Activated T-helper 2 cell treated with anti-CD3 and anti-CD28 coated beads, Interferon-gamma antibody, Interleukin-2, Interleukin-4, amounts not matched to agents 10 μg/mL and 5 μg/mL and 100 μg/mL, durations not matched to agents 14 hours and 24 hours and 36 hours (primary cell): ENCODE measurements around the gene ZNF263. TPM values are rescaled to one million over a fixed set of nuclear protein-coding genes. Genes with fewer than 3 reads are reported as not detected.

Experiments used
- DNase-seq: peaks from one replicate; pipeline ENCODE4 v3.0.0; 2021; ENCODE audit warnings: low spot score
- H3K27ac Mint-ChIP-seq: one replicate; pipeline ENCODE4 v1.8.0; 2021; ENCODE audit warnings: mixed read lengths
- H3K27me3 Mint-ChIP-seq: one replicate; pipeline ENCODE4 v1.8.0; 2021; ENCODE audit warnings: low read depth, mixed read lengths
- H3K36me3 Mint-ChIP-seq: one replicate; pipeline ENCODE4 v1.8.0; 2021; ENCODE audit warnings: low read depth, mixed read lengths
- H3K4me1 Mint-ChIP-seq: one replicate; pipeline ENCODE4 v1.8.0; 2021; ENCODE audit warnings: low read depth, mixed read lengths
- H3K4me3 Mint-ChIP-seq: one replicate; pipeline ENCODE4 v1.8.0; 2021; ENCODE audit warnings: low read depth, mild to moderate bottlenecking, moderate library complexity, mixed read lengths
- H3K9me3 Mint-ChIP-seq: one replicate; pipeline ENCODE4 v1.8.0; 2021; ENCODE audit warnings: mixed read lengths
- intact Hi-C: fragments of 100-400 bp; cut with micrococcal nuclease; formaldehyde crosslinking; loops from one replicate; pipeline ENCODE4 v1.15.1; 2023
- total RNA-seq: library from RNA; stranded (reverse); gene quantifications from 2 replicates; pipeline ENCODE4 v1.2.3, GENCODE V29; 2022

Gene ZNF263
- total RNA-seq, 1 donor from 2014 or later, result 26.6 TPM

DNA sequence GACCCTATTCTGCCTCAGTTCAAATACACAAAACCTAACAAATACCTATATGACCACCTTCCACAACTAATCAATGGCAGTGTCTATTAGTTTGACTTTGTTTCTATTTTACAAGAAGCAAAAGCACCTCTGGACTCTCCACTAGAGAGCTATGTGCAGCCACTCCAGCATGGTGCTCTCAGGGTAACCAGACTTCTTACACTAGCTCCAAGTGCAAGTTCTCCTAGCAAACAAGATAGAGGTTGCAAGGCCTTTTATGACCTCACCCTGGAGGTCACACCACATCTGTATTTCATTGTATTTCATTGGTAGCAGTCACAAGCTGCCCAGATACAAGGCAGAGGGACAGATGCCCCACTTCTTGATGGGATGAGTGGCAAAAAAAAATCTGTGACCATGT, 8.3 kb upstream of the ZNF263 start:
- no peak overlapping the region for H3K27ac Mint-ChIP-seq
- no peak overlapping the region for H3K4me3 Mint-ChIP-seq
- H3K27me3 Mint-ChIP-seq, result peaks cover 15% of the 10 kb centered on the region
- no peak for DNase-seq
- no peaks in the 10 kb centered on the region for H3K36me3 Mint-ChIP-seq
- H3K9me3 Mint-ChIP-seq, result peaks cover 5% of the 10 kb centered on the region
- no peaks in the 10 kb centered on the region for H3K4me1 Mint-ChIP-seq
- intact Hi-C loops, result no loop called here

DNA sequence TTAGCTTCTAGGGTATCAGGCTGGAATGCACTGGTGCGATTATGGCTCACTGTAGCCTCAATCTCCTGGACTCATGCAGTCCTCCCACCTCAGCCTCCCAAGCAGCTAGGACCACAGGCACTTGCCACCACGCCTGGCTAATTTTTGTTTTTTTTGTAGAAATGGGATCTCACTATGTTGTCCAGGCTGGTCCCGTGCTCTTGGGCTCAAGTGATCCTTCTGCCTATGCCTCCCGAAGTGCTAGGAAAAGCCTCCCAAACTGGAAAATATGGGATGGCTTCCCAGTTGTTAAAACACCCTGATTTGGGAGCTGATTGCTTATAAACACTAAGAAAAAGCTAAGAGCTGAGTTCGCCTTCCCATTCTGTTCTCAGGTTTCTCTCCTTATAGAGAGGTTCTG, 6.6 kb upstream of the ZNF263 start:
- no peak overlapping the region for H3K27ac Mint-ChIP-seq
- H3K4me3 Mint-ChIP-seq, result no peak overlapping the region

GRCh38 chr16:3281222-3281820, 2.0 kb upstream of the ZNF263 start:
- no peak for DNase-seq
- H3K36me3 Mint-ChIP-seq, result peaks cover 30% of the 10 kb centered on the region
- peak overlapping the region; percentile 98 for H3K4me3 Mint-ChIP-seq
- intact Hi-C loops, result loop anchor here (5.0 kb wide), 4 partner anchors 99 to 221 kb away; partner anchors contain the start of gene CLUAP1
- peaks cover 16% of the 10 kb centered on the region for H3K4me1 Mint-ChIP-seq
- no peak overlapping the region for H3K27ac Mint-ChIP-seq
- H3K9me3 Mint-ChIP-seq, result peaks cover 19% of the 10 kb centered on the region
- peaks cover 11% of the 10 kb centered on the region for H3K27me3 Mint-ChIP-seq

More for the DNA sequence above, 6.6 kb upstream of the ZNF263 start:
- Mint-ChIP-seq H3K4me1 (no peaks in the 10 kb centered on the region), H3K36me3 (no peaks in the 10 kb centered on the region), H3K27me3 (peaks cover 15% of the 10 kb centered on the region), H3K9me3 (peaks cover 5% of the 10 kb centered on the region)
- intact Hi-C loops, result no loop called here
- DNase-seq, result no peak

DNA sequence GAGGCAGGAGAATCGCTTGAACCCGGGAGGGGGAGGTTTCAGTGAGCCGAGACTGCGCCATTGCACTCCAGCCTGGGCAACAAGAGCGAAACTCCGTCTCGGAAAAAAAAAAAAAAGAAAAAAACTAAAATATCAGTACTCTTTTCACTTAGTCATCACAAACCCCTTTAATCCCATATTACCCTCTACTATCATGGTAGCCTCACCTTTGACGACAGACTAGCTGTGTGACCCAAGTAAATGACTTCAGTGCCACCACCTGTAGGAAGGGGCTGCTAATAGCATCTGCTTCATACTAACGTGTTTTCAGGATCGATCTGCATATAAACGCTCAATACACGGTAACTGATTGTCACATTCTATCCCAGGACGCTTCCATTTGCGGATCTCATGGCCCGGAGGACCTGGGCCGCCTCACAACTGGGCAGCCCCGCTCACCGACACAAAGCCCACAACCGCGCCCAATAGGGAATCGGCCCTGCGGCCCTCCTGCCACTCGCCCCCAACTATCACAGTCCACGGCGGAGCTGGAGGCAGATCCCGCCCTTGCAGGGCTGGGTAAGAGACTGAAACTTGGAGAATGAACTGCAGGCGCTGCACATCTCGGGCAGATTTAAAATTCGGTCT, 1.1 kb upstream of the ZNF263 start:
- DNase-seq, result no peak
- H3K36me3 Mint-ChIP-seq, result peaks cover 38% of the 10 kb centered on the region
- intact Hi-C loops, result loop anchor here (2.0 to 5.0 kb wide), 5 partner anchors 23 to 220 kb away; partner anchors contain the start of genes CLUAP1, TIGD7 and ZNF75A
- peaks cover 7% of the 10 kb centered on the region for H3K27me3 Mint-ChIP-seq
- H3K4me3 Mint-ChIP-seq, result peak overlapping the region; percentile 98
- peaks cover 25% of the 10 kb centered on the region for H3K9me3 Mint-ChIP-seq
- H3K4me1 Mint-ChIP-seq, result peaks cover 16% of the 10 kb centered on the region
- peak overlapping the region; percentile 64 for H3K27ac Mint-ChIP-seq

- Mint-ChIP-seq H3K27ac (peak overlapping the region; percentile 97), H3K27me3 (no peaks in the 10 kb centered on the region), H3K9me3 (peaks cover 35% of the 10 kb centered on the region), H3K4me1 (peaks cover 16% of the 10 kb centered on the region), H3K4me3 (peak overlapping the region; percentile 98), H3K36me3 (peaks cover 54% of the 10 kb centered on the region)
- intact Hi-C loops, result loop anchor here (1.0 to 5.0 kb wide), 8 partner anchors 19 to 219 kb away; partner anchors contain the start of genes CLUAP1, TIGD7, ZNF174 and ZNF200
- no peak for DNase-seq
Measured at GRCh38 chr16:3283543-3284447, 504 bp downstream of the ZNF263 start.

DNA sequence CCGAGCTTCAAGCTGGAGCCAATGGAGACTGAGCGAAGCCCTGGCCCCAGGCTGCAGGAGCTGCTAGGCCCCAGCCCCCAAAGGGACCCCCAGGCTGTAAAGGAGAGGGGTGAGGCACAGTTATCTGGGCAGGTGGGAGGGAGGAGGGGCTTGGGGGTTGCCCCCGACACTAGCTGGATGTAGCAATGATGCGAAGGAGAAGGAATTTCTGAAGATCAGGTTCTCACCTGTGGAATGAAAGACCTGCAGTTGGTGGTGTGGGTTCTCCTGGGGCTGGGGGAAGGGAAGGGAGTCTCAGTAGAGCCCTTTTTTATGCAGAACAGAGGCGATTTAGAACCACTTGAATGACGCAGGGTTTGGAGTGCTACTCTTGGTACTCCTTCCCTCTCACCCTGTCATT, 1.8 kb downstream of the ZNF263 start:
- peaks cover 68% of the 10 kb centered on the region for H3K36me3 Mint-ChIP-seq
- intact Hi-C loops, result no loop called here
- no peak for DNase-seq
- H3K4me1 Mint-ChIP-seq, result peaks cover 16% of the 10 kb centered on the region
- H3K27me3 Mint-ChIP-seq, result no peaks in the 10 kb centered on the region
- no peak overlapping the region for H3K27ac Mint-ChIP-seq
- peak overlapping the region; percentile 98 for H3K4me3 Mint-ChIP-seq
- peaks cover 46% of the 10 kb centered on the region for H3K9me3 Mint-ChIP-seq

DNA sequence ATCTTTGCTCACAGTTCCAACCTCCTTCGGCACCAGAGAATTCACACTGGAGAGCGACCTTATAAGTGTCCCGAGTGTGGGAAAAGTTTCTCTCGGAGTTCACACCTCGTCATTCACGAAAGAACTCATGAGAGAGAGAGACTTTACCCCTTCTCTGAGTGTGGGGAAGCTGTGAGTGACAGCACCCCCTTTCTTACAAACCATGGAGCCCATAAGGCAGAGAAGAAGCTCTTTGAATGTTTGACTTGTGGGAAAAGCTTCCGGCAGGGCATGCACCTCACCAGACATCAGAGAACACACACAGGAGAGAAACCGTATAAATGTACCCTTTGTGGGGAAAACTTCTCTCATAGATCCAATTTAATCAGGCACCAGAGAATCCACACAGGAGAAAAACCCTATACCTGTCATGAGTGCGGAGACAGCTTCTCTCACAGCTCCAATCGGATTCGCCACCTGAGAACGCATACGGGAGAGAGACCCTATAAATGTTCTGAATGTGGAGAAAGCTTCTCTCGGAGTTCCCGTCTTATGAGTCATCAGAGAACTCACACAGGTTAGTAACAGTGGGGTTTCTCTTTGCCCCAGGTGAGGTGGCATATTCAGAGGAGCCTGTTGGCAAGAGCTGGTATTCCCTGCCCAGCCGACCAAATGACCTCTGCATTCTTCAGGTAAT, 6.8 kb downstream of the ZNF263 start:
- H3K9me3 Mint-ChIP-seq, result peaks cover 78% of the 10 kb centered on the region
- no peak overlapping the region for H3K27ac Mint-ChIP-seq
- H3K4me1 Mint-ChIP-seq, result peaks cover 1% of the 10 kb centered on the region
- no peaks in the 10 kb centered on the region for H3K27me3 Mint-ChIP-seq
- no peak for DNase-seq
- H3K4me3 Mint-ChIP-seq, result no peak overlapping the region
- intact Hi-C loops, result no loop called here
- H3K36me3 Mint-ChIP-seq, result peaks cover 95% of the 10 kb centered on the region

DNA sequence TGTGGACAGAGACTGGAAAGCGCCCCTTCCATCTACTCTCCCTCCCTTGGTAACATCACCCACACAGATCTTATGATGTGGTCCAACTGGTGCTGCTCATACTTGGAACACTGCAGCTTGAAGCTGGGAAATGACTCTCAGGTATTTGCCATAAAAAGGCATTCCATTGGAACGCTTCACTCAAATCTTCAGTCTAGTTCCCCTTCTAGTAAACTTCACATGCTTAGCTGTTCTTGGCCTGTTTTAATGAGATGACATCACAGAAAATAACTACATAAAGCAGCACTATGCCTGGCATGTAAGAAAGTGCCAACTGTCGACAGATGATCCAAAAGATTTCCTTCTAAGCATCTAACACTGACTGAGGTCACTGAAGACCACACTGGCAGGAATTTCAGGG, 9.3 kb downstream of the ZNF263 start:
- Mint-ChIP-seq H3K4me3 (no peak overlapping the region), H3K27me3 (no peaks in the 10 kb centered on the region), H3K9me3 (peaks cover 78% of the 10 kb centered on the region), H3K36me3 (peaks cover 87% of the 10 kb centered on the region), H3K27ac (no peak overlapping the region), H3K4me1 (no peaks in the 10 kb centered on the region)
- intact Hi-C loops, result no loop called here
- DNase-seq, result no peak

GRCh38 chr16:3295209-3295608, 11.9 kb downstream of the ZNF263 start:
- Mint-ChIP-seq H3K4me3 (no peak overlapping the region), H3K4me1 (no peaks in the 10 kb centered on the region), H3K27ac (no peak overlapping the region), H3K27me3 (no peaks in the 10 kb centered on the region), H3K9me3 (peaks cover 82% of the 10 kb centered on the region), H3K36me3 (peaks cover 80% of the 10 kb centered on the region)
- no peak for DNase-seq
- intact Hi-C loops, result no loop called here

DNA sequence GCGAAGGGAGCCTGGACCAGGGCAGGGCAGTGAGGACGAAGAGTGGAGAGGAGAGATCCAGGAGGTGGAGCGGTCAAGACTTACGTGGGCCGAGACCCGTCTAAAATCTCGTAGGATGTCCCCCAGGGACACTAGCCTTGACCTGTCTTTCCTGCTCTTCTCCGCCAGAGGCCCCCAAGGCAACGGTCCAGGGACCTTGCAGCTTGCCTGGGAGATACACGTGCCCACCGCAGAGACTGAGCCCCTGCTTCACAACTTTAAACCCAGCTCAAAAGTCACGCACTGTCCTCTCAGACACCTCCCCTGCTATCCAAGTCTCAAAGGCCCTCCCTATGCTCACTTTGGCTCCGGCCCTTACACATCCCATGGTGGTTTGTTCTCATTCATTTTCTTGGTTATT, 12.5 kb downstream of the ZNF263 start:
- Mint-ChIP-seq H3K4me3 (no peak overlapping the region), H3K36me3 (peaks cover 80% of the 10 kb centered on the region), H3K27me3 (no peaks in the 10 kb centered on the region), H3K27ac (no peak overlapping the region), H3K9me3 (peaks cover 82% of the 10 kb centered on the region), H3K4me1 (no peaks in the 10 kb centered on the region)
- intact Hi-C loops, result no loop called here
- no peak for DNase-seq

DNA sequence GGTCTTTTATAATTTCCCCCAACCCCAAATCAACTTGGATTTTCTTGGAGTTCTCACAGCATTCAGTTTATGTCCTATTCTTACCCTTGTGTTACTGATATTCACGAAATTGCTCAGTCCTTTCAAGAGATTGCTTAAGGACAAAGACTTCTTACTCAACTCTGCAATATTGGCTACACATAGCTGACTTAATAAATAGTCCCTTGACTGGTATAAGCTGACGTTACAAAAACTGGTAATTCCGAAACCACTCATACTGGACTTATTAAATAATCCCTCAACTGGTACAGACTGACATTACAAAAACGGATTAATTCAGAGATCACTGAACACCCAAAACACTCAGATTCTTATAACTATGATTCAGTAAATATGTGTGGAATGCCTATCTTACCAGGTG, 21.1 kb downstream of the ZNF263 start:
- H3K9me3 Mint-ChIP-seq, result peaks cover 69% of the 10 kb centered on the region
- intact Hi-C loops, result loop anchor here (2.0 kb wide), 2 partner anchors 22 to 154 kb away; partner anchors contain the start of gene ZNF263
- peak overlapping the region; percentile 71 for H3K27ac Mint-ChIP-seq
- peak overlapping the region; percentile 77 for H3K4me3 Mint-ChIP-seq
- H3K27me3 Mint-ChIP-seq, result no peaks in the 10 kb centered on the region
- H3K36me3 Mint-ChIP-seq, result peaks cover 80% of the 10 kb centered on the region
- H3K4me1 Mint-ChIP-seq, result peaks cover 8% of the 10 kb centered on the region
- no peak for DNase-seq
